Airway epithelial cell (primary cell): ENCODE data around the gene STAG3. TPM values are rescaled to one million over a fixed set of nuclear protein-coding genes. Genes with fewer than 3 reads are reported as not detected.

ENCODE experiments used
- total RNA-seq: library from RNA; depleted of rRNA; stranded (reverse); fragments of >200 nt; gene quantifications from 2 replicates; pipeline ENCODE4 v1.2.3, GENCODE V29; 2015

The STAG3 gene, protein sequence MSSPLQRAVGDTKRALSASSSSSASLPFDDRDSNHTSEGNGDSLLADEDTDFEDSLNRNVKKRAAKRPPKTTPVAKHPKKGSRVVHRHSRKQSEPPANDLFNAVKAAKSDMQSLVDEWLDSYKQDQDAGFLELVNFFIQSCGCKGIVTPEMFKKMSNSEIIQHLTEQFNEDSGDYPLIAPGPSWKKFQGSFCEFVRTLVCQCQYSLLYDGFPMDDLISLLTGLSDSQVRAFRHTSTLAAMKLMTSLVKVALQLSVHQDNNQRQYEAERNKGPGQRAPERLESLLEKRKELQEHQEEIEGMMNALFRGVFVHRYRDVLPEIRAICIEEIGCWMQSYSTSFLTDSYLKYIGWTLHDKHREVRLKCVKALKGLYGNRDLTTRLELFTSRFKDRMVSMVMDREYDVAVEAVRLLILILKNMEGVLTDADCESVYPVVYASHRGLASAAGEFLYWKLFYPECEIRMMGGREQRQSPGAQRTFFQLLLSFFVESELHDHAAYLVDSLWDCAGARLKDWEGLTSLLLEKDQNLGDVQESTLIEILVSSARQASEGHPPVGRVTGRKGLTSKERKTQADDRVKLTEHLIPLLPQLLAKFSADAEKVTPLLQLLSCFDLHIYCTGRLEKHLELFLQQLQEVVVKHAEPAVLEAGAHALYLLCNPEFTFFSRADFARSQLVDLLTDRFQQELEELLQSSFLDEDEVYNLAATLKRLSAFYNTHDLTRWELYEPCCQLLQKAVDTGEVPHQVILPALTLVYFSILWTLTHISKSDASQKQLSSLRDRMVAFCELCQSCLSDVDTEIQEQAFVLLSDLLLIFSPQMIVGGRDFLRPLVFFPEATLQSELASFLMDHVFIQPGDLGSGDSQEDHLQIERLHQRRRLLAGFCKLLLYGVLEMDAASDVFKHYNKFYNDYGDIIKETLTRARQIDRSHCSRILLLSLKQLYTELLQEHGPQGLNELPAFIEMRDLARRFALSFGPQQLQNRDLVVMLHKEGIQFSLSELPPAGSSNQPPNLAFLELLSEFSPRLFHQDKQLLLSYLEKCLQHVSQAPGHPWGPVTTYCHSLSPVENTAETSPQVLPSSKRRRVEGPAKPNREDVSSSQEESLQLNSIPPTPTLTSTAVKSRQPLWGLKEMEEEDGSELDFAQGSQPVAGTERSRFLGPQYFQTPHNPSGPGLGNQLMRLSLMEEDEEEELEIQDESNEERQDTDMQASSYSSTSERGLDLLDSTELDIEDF
- 0.07 and 0.14 TPM in 2 replicates for total RNA-seq

DNA sequence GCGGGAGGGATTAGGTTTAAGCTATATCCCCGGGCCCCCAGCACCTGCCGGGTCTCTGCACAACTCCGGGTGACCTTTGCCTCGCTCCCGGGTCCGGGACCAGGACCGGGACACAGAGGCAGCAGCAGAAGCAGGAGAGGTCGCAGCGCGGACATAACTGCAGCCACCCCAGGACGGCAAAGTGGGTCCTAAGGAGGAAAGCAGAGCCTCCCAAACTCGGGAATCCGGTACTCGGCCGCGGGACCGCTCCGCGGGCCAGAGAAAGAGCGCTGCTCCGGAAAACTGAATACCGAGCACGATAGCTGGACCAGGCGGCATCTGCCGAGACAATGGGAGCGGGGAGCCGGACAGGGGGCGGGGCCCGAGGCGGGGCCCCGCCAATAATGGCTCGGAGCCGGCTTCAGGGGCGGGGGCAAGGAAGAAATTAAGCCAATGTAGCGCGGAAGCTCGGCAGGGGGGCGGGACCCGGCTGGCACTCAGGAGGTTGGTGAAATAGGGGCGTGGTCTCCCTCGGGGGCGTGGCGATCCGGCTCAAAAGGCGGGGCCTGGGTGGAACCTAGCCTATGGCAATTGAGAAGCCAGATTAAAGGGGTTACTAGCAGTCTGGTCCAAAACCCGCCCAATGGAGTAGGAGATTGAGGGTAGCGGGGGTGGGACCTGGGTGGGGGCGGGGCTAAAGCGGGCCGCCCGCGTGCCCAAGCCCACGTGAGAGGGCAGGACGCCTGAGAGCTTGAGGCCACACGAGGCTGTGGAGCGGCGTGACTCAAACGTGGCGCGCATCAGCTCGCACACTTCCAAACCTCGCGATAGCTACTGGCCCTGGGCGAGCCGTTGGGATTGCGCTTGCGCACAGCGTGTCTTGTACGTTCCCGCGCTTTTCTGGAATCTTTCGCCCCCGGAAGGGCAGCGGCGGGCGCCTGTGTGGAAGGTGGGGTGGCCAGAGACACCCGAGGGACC is at the start of gene STAG3, which contains the start of gene GPC2:
Gene STAG3 (plus strand): TSS at position 874 of the 957 bp plus-strand sequence. CDS start 2,639 bp downstream, outside the sequence.
Gene GPC2 (minus strand): TSS at position 337 of the 957 bp plus-strand sequence. CDS start 182 bp downstream, at position 155.

DNA sequence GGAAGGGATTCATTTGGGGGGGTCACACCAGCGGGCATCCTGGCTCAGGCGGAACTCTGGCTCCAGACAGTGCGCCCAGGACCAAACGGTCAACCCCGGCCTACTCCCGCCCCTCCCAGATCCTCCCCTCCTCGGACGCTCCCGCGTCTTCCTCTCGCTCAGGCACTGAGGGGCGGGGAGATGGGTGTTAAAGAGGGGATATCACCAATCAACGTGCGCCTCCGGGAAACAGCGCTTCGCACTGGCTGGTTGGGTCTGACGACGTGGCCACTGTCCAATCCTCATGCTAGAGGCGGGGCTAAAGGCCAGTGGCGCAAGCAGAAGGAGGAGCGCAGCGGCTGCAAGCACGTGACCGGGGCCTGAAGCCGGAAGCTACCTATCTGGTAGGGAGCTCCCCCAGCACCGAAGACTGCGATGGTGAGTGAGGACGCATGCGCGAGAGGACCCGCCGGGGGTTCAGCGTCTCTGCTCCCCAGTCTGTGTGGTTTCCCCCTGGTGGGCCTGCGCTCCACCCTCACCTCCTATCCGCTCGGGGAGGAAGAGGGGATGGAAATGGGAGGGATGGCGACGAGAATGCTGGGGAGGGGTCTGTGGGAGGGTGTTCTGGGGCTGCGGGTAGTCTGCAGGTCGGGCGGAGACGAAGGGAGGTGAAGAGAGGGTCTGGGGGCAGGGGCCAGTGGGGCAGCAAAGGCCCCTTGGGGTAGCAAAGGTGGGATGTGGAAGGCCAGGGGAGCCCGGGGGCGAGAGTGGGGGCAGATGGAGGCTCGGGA is 29.0 kb upstream of the STAG3 start, which contains the start of gene LAMTOR4:
Gene LAMTOR4 (plus strand): TSS at position 360 of the 770 bp plus-strand sequence. CDS start 55 bp downstream, at position 415.

DNA sequence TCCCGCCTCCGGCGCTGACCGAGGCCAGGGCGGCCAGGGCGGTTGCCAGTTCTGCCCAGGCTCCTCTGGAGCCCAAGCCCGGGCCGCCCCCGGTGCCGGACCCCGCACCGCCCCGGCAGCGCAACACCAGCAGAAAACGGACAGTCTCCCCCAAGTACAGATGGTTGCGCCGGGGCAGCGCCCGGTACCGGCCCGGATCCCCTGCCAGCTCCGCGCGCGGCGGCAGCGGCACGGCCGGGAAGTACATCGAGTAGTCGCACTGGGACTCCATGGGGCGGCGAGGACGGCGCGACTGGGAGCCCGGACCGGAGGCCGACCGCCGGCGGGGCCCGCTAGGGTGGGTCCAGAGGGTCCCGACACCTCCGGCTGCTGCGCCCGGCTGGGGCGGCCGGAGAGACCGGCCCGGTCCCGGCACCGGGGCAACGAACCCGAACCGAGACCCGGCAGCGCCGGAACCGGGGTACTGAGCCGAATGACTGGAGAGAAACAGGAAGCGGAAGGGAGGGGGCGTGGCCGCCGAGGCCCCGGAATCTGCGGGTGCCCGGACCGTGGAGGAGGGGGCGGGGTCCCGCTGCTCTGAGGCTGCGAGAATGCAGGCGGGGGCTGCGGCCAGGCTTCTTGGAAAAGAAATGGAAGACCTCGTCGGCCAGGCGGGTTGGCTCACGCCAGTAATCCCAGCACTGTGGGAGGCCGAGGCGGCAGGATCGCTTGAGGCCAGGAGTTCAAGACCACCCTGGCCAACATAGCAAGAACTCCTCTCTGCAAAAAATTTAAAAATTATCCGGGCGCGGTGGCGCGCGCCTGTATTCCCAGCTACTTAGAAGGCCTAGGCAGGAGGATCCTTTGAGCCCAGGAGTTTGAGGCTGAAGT is 19.3 kb upstream of the STAG3 start, which contains the start of gene TRAPPC14:
Gene TRAPPC14 (minus strand): TSS at position 495 of the 870 bp plus-strand sequence. CDS start 224 bp downstream, at position 271.

DNA sequence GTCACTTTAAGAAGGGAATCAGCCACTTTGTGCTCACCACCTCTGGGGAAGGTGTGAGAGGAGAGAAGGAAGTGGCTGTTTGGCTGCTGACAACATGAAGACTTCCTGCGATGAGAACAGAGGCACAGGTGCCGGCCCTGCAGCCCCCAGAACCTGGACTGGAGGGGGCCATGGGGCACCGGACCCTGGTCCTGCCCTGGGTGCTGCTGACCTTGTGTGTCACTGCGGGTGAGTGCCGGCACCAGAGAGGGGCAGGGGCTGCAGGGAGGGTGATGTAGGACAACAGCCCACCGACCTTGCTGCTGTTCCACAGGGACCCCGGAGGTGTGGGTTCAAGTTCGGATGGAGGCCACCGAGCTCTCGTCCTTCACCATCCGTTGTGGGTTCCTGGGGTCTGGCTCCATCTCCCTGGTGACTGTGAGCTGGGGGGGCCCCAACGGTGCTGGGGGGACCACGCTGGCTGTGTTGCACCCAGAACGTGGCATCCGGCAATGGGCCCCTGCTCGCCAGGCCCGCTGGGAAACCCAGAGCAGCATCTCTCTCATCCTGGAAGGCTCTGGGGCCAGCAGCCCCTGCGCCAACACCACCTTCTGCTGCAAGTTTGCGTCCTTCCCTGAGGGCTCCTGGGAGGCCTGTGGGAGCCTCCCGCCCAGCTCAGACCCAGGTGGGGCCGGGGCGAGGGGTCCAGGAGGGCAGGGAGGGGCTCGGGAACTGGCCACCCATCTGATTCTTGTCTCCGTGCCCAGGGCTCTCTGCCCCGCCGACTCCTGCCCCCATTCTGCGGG is 42.3 kb downstream of the STAG3 start, which contains the start of gene PVRIG:
Gene PVRIG (plus strand): TSS at position 149 of the 785 bp plus-strand sequence. CDS start 22 bp downstream, at position 171.

Other genes starting within 250 kb of the STAG3 start
- not detected in 2 replicates for gene GJC3, start 248.3 kb upstream of the STAG3 start, total RNA-seq
- 0.21 TPM in 1 of 2 replicates, not detected in the other for gene AZGP1, start 201.9 kb upstream of the STAG3 start, total RNA-seq
- gene ZKSCAN1, start 162.3 kb upstream of the STAG3 start, total RNA-seq = 13.6 and 19.1 TPM in 2 replicates
- gene ZSCAN21, start 128.1 kb upstream of the STAG3 start, total RNA-seq = 7.9 and 11.6 TPM in 2 replicates
- 11.8 and 17.4 TPM in 2 replicates for gene ZNF3, start 96.2 kb upstream of the STAG3 start, total RNA-seq
- 46.7 and 56.3 TPM in 2 replicates for gene COPS6, start 88.9 kb upstream of the STAG3 start, total RNA-seq
- 121 and 137 TPM in 2 replicates for gene MCM7, start 76.5 kb upstream of the STAG3 start, total RNA-seq
- 16.7 and 19.3 TPM in 2 replicates for gene AP4M1, start 76.3 kb upstream of the STAG3 start, total RNA-seq
- gene TAF6, start 58.6 kb upstream of the STAG3 start, total RNA-seq = 35.9 and 36.7 TPM in 2 replicates
- gene CNPY4, start 58.3 kb upstream of the STAG3 start, total RNA-seq = 4.8 and 7.4 TPM in 2 replicates
- gene MBLAC1, start 51.0 kb upstream of the STAG3 start, total RNA-seq = 2.1 and 2.6 TPM in 2 replicates
- 201 and 230 TPM in 2 replicates for gene LAMTOR4, start 29.0 kb upstream of the STAG3 start, total RNA-seq
- 12.1 and 14.2 TPM in 2 replicates for gene TRAPPC14, start 19.2 kb upstream of the STAG3 start, total RNA-seq
- 2.4 and 2.7 TPM in 2 replicates for gene GAL3ST4, start 9.3 kb upstream of the STAG3 start, total RNA-seq
- gene GPC2, start 537 bp upstream of the STAG3 start, total RNA-seq = 1.9 and 2.5 TPM in 2 replicates
- gene PVRIG, start 42.0 kb downstream of the STAG3 start, total RNA-seq = not detected in 2 replicates
- not detected in 2 replicates for gene SPDYE3, start 129.8 kb downstream of the STAG3 start, total RNA-seq
- 9.0 and 10.6 TPM in 2 replicates for gene PILRB, start 180.2 kb downstream of the STAG3 start, total RNA-seq
- not detected in 2 replicates for gene PILRA, start 195.6 kb downstream of the STAG3 start, total RNA-seq